ENCODE data around the gene ABHD12. TPM values are rescaled to one million over a fixed set of nuclear protein-coding genes. Genes with fewer than 3 reads are reported as not detected.

ABHD12 gene
- total RNA-seq, 2 experiments from 2014 or later = 17.4 to 18.7 TPM

DNA sequence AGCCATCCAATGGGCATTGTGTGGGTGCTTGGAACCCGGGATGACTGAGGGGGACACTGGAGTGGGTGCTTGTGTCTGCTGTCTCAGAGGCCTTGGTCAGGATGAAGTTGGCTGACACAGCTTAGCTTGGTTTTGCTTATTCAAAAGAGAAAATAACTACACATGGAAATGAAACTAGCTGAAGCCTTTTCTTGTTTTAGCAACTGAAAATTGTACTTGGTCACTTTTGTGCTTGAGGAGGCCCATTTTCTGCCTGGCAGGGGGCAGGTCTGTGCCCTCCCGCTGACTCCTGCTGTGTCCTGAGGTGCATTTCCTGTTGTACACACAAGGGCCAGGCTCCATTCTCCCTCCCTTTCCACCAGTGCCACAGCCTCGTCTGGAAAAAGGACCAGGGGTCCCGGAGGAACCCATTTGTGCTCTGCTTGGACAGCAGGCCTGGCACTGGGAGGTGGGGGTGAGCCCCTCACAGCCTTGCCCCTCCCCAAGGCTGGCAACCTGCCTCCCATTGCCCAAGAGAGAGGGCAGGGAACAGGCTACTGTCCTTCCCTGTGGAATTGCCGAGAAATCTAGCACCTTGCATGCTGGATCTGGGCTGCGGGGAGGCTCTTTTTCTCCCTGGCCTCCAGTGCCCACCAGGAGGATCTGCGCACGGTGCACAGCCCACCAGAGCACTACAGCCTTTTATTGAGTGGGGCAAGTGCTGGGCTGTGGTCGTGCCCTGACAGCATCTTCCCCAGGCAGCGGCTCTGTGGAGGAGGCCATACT is 93.3 kb downstream of the ABHD12 start:
- no peak overlapping the region for H3K4me3 Mint-ChIP-seq
- H3K9me3 Mint-ChIP-seq (ENCODE audit: low read depth) = no peaks in the 10 kb centered on the region
- H3K27ac Mint-ChIP-seq = no peak overlapping the region
- ChIA-PET POLR2A (no interaction called here), CTCF (interaction anchor here (1.0 kb wide), 1 partner anchor 101 kb away, joined by 3 read pairs; no protein-coding TSS in a partner anchor)
- DNase-seq (no peak), ATAC-seq (no peak)
- no peaks in the 10 kb centered on the region for H3K27me3 Mint-ChIP-seq
- intact Hi-C loops (cut with DNase I, micrococcal nuclease) = loop anchor here in 1 of 2 experiments (2.0 kb wide), 1 partner anchor 75 kb away; no protein-coding TSS in a partner anchor
- H3K4me1 Mint-ChIP-seq = no peaks in the 10 kb centered on the region
- peaks cover 7% of the 10 kb centered on the region for H3K36me3 Mint-ChIP-seq (ENCODE audit: low read depth)

DNA sequence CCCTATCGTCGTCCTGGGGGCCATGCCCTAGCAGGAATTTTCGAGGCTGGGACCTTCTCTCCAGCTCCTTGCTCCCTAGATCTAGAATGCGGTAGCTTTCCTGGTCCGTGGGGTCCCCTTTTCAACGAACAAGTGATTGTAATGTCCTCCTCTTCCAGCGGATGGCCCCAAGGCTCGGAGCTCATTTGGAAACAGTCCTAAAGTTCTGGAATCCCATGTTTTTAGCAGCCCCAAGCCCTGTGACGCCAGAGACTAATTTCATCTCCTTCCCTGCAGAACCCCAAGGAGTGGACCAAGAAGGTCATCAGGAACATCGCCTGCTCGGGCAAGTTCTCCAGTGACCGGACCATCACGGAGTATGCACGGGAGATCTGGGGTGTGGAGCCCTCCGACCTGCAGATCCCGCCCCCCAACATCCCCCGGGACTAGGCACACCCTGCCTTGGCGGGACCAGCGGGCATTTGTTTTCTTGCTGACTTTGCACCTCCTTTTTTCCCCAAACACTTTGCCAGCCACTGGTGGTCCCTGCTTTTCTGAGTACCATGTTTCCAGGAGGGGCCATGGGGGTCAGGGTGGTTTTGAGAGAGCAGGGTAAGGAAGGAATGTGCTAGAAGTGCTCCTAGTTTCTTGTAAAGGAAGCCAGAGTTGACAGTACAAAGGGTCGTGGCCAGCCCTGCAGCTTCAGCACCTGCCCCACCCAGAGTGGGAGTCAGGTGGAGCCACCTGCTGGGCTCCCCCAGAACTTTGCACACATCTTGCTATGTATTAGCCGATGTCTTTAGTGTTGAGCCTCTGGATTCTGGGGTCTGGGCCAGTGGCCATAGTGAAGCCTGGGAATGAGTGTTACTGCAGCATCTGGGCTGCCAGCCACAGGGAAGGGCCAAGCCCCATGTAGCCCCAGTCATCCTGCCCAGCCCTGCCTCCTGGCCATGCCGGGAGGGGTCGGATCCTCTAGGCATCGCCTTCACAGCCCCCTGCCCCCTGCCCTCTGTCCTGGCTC is 94.2 kb downstream of the ABHD12 start:
- ChIA-PET POLR2A (interaction anchor here (0.5 kb wide), 1 partner anchor 319 kb away, joined by 3 read pairs; no protein-coding TSS in a partner anchor), CTCF (interaction anchor here (0.8 to 3.6 kb wide), 8 partner anchors 14 to 1853 kb away, joined by 3 to 34 read pairs (median 4); partner anchors contain the start of gene PYGB)
- no peak overlapping the region for H3K27ac Mint-ChIP-seq
- intact Hi-C loops (cut with DNase I, micrococcal nuclease) = loop anchor here in 1 of 2 experiments (1.0 to 2.0 kb wide), 2 partner anchors 74 to 301 kb away; no protein-coding TSS in a partner anchor
- no peak for ATAC-seq
- no peaks in the 10 kb centered on the region for H3K9me3 Mint-ChIP-seq (ENCODE audit: low read depth)
- DNase-seq = peak; percentile 58
- H3K4me3 Mint-ChIP-seq = no peak overlapping the region
- no peaks in the 10 kb centered on the region for H3K4me1 Mint-ChIP-seq
- peaks cover 10% of the 10 kb centered on the region for H3K36me3 Mint-ChIP-seq (ENCODE audit: low read depth)
- H3K27me3 Mint-ChIP-seq = no peaks in the 10 kb centered on the region

DNA sequence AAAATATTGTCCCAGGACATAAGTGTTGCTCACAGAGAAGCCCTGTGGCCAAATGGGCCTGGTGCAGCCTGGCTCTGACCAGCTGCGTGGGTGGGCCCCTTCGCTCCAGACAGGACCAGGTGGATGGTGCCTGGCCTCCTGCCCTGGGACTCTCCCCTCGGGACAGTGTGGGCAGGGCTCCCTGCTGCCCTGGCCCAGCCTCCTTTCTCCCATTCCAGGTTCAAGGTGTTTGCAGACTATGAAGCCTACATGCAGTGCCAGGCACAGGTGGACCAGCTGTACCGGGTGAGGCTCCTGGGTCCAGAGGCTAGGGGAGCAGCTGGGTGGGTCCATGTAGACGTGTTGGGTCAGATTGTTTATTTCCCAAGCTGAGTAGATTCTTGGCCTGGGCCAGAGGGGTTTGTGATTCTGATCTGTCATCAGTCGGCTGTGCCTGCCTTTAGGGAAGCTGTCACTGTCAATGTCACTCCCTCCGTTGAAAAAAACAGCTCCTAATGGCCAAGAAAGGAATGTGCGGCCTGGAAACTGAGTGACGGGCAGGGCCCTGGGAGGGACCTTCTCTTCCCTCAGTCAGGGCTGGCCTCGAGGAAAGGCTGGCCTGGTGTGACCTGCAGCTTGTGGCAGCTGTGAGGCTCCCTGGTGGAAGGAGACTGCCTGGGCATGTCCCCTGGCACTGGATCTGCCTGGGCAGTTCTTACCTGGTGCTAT is 95.1 kb downstream of the ABHD12 start:
- ChIA-PET CTCF (interaction anchor here (0.8 to 3.6 kb wide), 8 partner anchors 15 to 1852 kb away, joined by 3 to 34 read pairs (median 4); partner anchors contain the start of gene PYGB), POLR2A (interaction anchor here (0.6 kb wide), 1 partner anchor 450 kb away, joined by 4 read pairs; no protein-coding TSS in a partner anchor)
- ATAC-seq (no peak), DNase-seq (no peak)
- Mint-ChIP-seq H3K4me3 (no peak overlapping the region), H3K4me1 (no peaks in the 10 kb centered on the region), H3K36me3 (ENCODE audit: low read depth) (peaks cover 11% of the 10 kb centered on the region), H3K9me3 (ENCODE audit: low read depth) (no peaks in the 10 kb centered on the region), H3K27me3 (no peaks in the 10 kb centered on the region), H3K27ac (no peak overlapping the region)
- intact Hi-C loops (cut with DNase I, micrococcal nuclease) = loop anchor here (1.0 to 2.0 kb wide), 4 partner anchors 73 to 300 kb away; partner anchors contain the start of gene ABHD12 (in 1 of the 2)

DNA sequence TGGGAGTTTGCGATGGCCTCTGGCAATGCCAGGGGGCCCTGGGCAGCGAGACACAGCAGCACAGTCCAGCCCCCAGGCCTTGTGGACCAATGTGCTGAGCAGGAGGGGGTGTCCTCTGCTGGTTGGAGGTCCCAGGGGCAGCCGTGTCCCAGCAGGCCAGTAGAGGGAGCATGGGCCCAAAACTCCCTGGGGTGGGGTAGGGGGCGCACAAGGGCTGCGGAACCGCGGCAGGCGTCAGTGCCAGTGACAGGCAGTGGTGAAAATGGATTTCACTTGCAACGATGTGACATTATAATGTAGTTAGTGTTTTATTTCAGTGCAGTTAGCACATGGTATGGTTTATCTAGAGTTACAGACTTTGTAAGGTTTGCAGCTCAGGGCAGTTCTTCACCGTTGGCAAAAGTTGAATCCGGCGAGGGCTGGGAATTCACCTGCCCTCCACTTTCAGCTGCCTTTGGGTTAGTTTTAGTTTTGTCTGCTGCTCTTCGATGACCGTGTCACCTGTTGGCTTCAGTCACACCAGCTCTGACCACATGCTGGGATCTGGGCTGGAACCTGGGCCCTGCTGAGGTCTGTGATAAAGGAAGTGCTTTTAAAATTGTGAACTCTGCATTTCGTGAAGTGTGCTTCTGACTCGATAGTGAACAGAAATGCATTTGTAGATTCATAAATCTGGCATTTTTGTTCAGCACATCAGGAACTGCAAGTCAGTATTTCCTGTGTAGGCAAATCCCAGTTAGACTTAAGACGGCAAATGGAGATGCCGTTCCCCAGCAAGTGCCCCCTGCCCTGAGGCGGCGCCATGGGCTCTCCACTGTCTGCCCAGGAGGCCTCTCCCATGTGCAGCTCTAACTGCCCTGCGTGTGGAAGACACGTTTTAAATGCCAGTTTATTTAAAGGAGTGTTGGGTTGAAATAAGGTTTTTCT is 95.9 kb downstream of the ABHD12 start:
- DNase-seq (peak; percentile 78), ATAC-seq (peak; percentile 91)
- intact Hi-C loops (cut with DNase I, micrococcal nuclease) = loop anchor here (1.0 to 2.0 kb wide), 3 partner anchors 96 to 105 kb away; partner anchors contain the start of gene ABHD12 (in 1 of the 2)
- no peak overlapping the region for H3K27ac Mint-ChIP-seq
- no peaks in the 10 kb centered on the region for H3K9me3 Mint-ChIP-seq (ENCODE audit: low read depth)
- ChIA-PET CTCF (interaction anchor here (0.7 to 3.6 kb wide), 8 partner anchors 15 to 172 kb away, joined by 3 to 34 read pairs (median 4); partner anchors contain the start of gene PYGB), POLR2A (interaction anchor here (0.6 kb wide), 1 partner anchor 451 kb away, joined by 4 read pairs; no protein-coding TSS in a partner anchor)
- peaks cover 11% of the 10 kb centered on the region for H3K36me3 Mint-ChIP-seq (ENCODE audit: low read depth)
- H3K27me3 Mint-ChIP-seq = no peaks in the 10 kb centered on the region
- no peaks in the 10 kb centered on the region for H3K4me1 Mint-ChIP-seq
- no peak overlapping the region for H3K4me3 Mint-ChIP-seq

DNA sequence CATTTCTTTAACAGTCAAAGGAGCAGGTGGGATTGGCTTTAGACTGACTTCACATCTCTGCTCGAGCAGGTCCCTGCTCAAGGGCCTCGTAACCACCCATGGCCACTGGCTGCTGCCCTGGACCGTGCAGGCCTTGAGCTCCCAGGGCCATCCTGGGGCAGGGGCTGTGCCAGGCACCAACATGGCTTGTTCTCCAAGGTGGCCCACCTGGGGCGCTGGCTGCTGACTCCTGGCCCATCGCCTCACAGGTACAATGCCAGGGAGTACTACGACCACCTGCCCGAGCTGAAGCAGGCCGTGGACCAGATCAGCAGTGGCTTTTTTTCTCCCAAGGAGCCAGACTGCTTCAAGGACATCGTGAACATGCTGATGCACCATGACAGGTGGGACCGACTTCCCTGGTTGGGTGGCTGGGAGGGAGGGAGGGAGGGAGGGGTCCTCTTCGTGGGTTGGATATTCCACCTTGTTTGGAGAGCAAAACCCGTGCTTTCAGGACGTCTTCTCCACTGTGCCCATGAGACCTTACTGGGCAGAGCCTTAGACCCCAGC is 96.7 kb downstream of the ABHD12 start:
- H3K36me3 Mint-ChIP-seq (ENCODE audit: low read depth) = peaks cover 11% of the 10 kb centered on the region
- no peak for DNase-seq
- intact Hi-C loops (cut with DNase I, micrococcal nuclease) = loop anchor here (1.0 to 2.0 kb wide), 3 partner anchors 97 to 105 kb away; partner anchors contain the start of gene ABHD12 (in 1 of the 2)

DNA sequence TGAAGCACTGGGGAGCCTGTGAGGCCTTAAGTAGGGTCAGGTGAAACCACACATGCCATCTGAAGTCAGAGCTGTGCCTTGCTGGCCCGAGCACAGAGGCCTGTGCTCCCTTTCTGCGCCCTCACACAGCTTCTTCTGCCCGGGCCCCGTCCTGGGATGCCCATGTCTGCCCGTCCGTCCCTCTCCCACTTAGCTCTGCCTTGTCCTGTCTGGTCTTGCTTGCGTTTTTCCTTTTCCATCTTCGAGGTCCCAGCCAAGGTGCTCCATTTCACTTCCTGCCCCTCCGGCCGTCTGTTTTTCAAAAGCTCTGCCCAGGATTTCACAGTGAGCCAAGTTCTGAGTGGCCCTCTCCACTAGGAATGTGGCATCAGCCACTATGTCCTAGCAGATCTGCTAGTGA is 97.1 kb downstream of the ABHD12 start:
- Mint-ChIP-seq H3K27ac (no peak overlapping the region), H3K4me1 (no peaks in the 10 kb centered on the region), H3K36me3 (ENCODE audit: low read depth) (peaks cover 12% of the 10 kb centered on the region), H3K9me3 (ENCODE audit: low read depth) (no peaks in the 10 kb centered on the region), H3K27me3 (no peaks in the 10 kb centered on the region), H3K4me3 (no peak overlapping the region)
- ATAC-seq (no peak), DNase-seq (no peak)
- ChIA-PET CTCF (interaction anchor here (0.6 to 3.6 kb wide), 8 partner anchors 20 to 1375 kb away, joined by 3 to 34 read pairs (median 4); no protein-coding TSS in a partner anchor), POLR2A (no interaction called here)
- intact Hi-C loops (cut with DNase I, micrococcal nuclease) = no loop called here

More for the DNA sequence above, 96.7 kb downstream of the ABHD12 start:
- Mint-ChIP-seq H3K27ac (no peak overlapping the region), H3K27me3 (no peaks in the 10 kb centered on the region), H3K9me3 (ENCODE audit: low read depth) (no peaks in the 10 kb centered on the region), H3K4me3 (no peak overlapping the region), H3K4me1 (no peaks in the 10 kb centered on the region)
- ChIA-PET CTCF (interaction anchor here (0.6 to 3.6 kb wide), 7 partner anchors 21 to 171 kb away, joined by 3 to 34 read pairs (median 3); no protein-coding TSS in a partner anchor), POLR2A (no interaction called here)
- ATAC-seq = no peak

DNA sequence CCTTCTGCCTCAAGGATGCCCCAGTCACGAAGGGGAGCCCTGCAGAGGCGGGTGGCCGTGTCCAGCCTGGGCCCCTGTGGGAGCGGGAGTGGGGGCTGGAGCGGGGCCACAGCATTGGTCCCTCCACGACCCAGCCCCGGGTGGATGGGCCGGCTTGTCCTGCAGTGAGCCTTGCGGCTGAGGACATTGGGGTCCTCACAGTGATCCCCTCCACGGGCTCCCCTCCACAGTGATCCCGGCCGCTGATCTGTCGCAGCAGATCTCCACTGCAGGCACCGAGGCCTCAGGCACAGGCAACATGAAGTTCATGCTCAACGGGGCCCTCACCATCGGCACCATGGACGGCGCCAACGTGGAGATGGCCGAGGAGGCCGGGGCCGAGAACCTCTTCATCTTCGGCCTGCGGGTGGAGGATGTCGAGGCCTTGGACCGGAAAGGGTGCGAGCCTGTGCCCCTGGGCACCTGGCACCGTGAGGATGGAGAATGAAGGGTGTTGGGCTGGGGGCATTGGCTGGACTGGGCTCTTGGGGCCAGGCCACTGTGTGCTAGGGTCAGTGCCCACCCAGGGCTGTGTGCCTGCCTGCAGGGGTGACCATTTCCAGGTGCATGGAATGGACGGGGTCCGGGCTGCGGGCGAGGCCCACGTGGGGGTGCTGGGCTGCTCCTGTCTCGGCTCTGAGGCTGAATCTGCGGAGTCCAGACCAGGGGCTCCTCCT is 98.3 kb downstream of the ABHD12 start:
- ChIA-PET POLR2A (no interaction called here), CTCF (interaction anchor here (1.1 kb wide), 1 partner anchor 29 kb away, joined by 4 read pairs; no protein-coding TSS in a partner anchor)
- Mint-ChIP-seq H3K4me1 (no peaks in the 10 kb centered on the region), H3K27me3 (no peaks in the 10 kb centered on the region), H3K9me3 (ENCODE audit: low read depth) (no peaks in the 10 kb centered on the region), H3K4me3 (no peak overlapping the region), H3K36me3 (ENCODE audit: low read depth) (peaks cover 12% of the 10 kb centered on the region), H3K27ac (no peak overlapping the region)
- DNase-seq = no peak
- ATAC-seq = no peak
- intact Hi-C loops (cut with DNase I, micrococcal nuclease) = no loop called here

DNA sequence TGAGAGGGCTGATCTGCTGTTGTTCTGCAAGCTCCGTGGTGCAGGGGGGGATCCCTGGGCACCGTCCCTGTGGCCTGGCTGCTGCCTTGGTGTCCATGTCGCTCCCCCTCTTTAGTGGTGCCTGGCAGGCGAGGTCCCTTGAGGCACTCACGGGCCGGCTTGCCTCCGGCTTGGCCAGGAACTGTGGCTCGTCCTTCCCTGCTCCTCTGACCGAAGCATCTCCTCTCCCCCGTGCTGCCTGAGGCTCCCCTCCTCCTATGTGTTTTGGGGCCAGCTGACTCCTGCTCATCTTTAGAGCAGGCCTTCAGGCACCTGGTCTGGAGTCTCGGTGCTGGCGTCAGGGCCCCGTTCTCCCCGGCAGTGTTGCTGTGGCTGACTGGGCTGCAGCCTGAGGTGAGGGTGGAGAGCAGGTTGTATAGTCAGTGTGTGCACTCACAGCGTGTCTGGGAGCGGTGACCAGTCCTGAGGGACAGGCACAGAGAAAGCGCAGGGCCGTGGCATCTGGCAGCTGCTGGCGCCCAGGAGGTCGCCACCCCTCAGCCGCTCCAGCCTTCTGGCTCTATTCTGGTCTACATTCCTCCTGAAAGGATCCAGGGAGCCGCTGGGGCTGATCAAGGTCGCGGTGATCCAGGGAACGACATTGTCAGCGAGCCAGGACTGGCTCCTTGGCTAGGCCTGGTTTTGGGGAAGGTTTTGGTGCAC is 99.1 kb downstream of the ABHD12 start:
- intact Hi-C loops (cut with DNase I, micrococcal nuclease) = no loop called here

More for the DNA sequence above, 99.1 kb downstream of the ABHD12 start:
- no peaks in the 10 kb centered on the region for H3K27me3 Mint-ChIP-seq
- H3K4me3 Mint-ChIP-seq = no peak overlapping the region
- CTCF ChIA-PET = interaction anchor here (0.6 kb wide), 1 partner anchor 544 kb away, joined by 4 read pairs; no protein-coding TSS in a partner anchor
- no peaks in the 10 kb centered on the region for H3K4me1 Mint-ChIP-seq
- H3K36me3 Mint-ChIP-seq (ENCODE audit: low read depth) = peaks cover 16% of the 10 kb centered on the region
- no peaks in the 10 kb centered on the region for H3K9me3 Mint-ChIP-seq (ENCODE audit: low read depth)
- POLR2A ChIA-PET = no interaction called here
- no peak overlapping the region for H3K27ac Mint-ChIP-seq
- ATAC-seq (no peak), DNase-seq (no peak)
